ENCODE measurements around the gene ONECUT1.

GRCh38 chr15:52796228-52796521, 6.0 kb upstream of the ONECUT1 start:
- no peak for TF ChIP-seq CTCF (IDR thresholded peaks at IDR 0.05 in 4 of 5, conservative IDR thresholded peaks at IDR 0.05 in 1 of 5)
- no peak for TF ChIP-seq POLR2A (IDR thresholded peaks at IDR 0.05)

Data from gastrocnemius medialis (tissue), 4 donors.